OCI-LY7 (cell line): ENCODE measurements around the gene BEND3. TPM values are rescaled to one million over a fixed set of nuclear protein-coding genes. Genes with fewer than 3 reads are reported as not detected.

Experiments used
- BruUV-seq: library from RNA; stranded (reverse); fragments of 400-500 nt; replicated peaks from 2 replicates; lab custom pipeline; 2021; lab: Mats Ljungman, UMichigan
- CTCF ChIA-PET: fragments of 300-600 bp; sonication (Branson Sonifier 250); formaldehyde crosslinking; loops from one replicate; lab custom pipeline; 2022; ENCODE audit warnings: antibody characterized with exemption; ENCODE audit not compliant: unreplicated experiment; lab: Charles Lee
- POLR2A ChIA-PET: fragments of 300-600 bp; sonication (Branson Sonifier 250); formaldehyde crosslinking; loops from one replicate; lab custom pipeline; 2022; ENCODE audit warnings: antibody characterized with exemption; lab: Charles Lee
- DNase-seq: peaks from one replicate; pipeline ENCODE4 v3.0.0-alpha.2; 2015; ENCODE audit warnings: low spot score
- H2AFZ ChIP-seq: fragments of 200-600 bp; sonication (generic), shearing (Covaris generic); 2 replicates; pipeline ENCODE4 v1.6.1; 2014; ENCODE audit warnings: mild to moderate bottlenecking, antibody characterized with exemption, low read length, moderate library complexity
- H3K27ac ChIP-seq: fragments of 200-600 bp; sonication (generic); 2 replicates; pipeline ENCODE4 v1.5.1; 2014; ENCODE audit warnings: mixed run types, low read depth, mild to moderate bottlenecking, moderate library complexity, low read length, inconsistent platforms; ENCODE audit not compliant: poor library complexity, severe bottlenecking
- H3K36me3 ChIP-seq: fragments of 200-600 bp; sonication (generic); 2 replicates; pipeline ENCODE4 v1.6.1; 2014; ENCODE audit warnings: mild to moderate bottlenecking, antibody characterized with exemption, low read length, moderate library complexity, mixed read lengths; ENCODE audit not compliant: insufficient read depth
- H3K4me1 ChIP-seq: fragments of 200-600 bp; sonication (generic); 2 replicates; pipeline ENCODE4 v1.5.1; 2014; ENCODE audit warnings: mild to moderate bottlenecking, low read length; ENCODE audit not compliant: insufficient read depth, poor library complexity, severe bottlenecking
- H3K4me2 ChIP-seq: fragments of 200-600 bp; sonication (generic); 2 replicates; pipeline ENCODE4 v1.6.1; 2014; ENCODE audit warnings: mild to moderate bottlenecking, low read length
- H3K4me3 ChIP-seq: fragments of 200-600 bp; sonication (generic); 2 replicates; pipeline ENCODE4 v1.5.1; 2014; ENCODE audit warnings: mild to moderate bottlenecking, low read depth, low read length; ENCODE audit not compliant: poor library complexity, severe bottlenecking
- H3K79me2 ChIP-seq: fragments of 200-600 bp; sonication (generic); 2 replicates; pipeline ENCODE4 v1.6.1; 2016; ENCODE audit warnings: low read depth, mild to moderate bottlenecking, low read length, moderate library complexity, mixed read lengths; ENCODE audit not compliant: insufficient read depth
- H3K9me2 ChIP-seq: fragments of 200-600 bp; sonication (generic); 2 replicates; pipeline ENCODE4 v1.6.1; 2016; ENCODE audit warnings: mild to moderate bottlenecking, low read length, mixed read lengths; ENCODE audit not compliant: insufficient read depth
- H3K9me3 ChIP-seq: fragments of 200-600 bp; sonication (generic); 2 replicates; pipeline ENCODE4 v1.6.1; 2014; ENCODE audit warnings: mild to moderate bottlenecking, mixed run types, low read length, mixed read lengths
- H4K20me1 ChIP-seq: fragments of 200-600 bp; sonication (generic); 2 replicates; pipeline ENCODE4 v1.6.1; 2014; ENCODE audit warnings: mild to moderate bottlenecking, antibody characterized with exemption, low read length, moderate library complexity, mixed read lengths; ENCODE audit not compliant: insufficient read depth
- CTCF ChIP-seq: fragments of 200-600 bp; sonication (generic); conservative IDR thresholded peaks from 2 replicates; pipeline ENCODE4 v1.5.1; 2014; ENCODE audit warnings: mild to moderate bottlenecking, antibody characterized with exemption, low read length, moderate library complexity, mixed read lengths
- EZH2phosphoT487 ChIP-seq: fragments of 200-600 bp; sonication (generic); IDR thresholded peaks from 2 replicates; pipeline ENCODE4 v1.6.1; 2018; ENCODE audit warnings: low read depth, borderline replicate concordance, mild to moderate bottlenecking, mixed run types, antibody characterized with exemption, low read length, moderate library complexity, mixed read lengths
- intact Hi-C: fragments of 100-400 bp; cut with micrococcal nuclease; formaldehyde crosslinking; loops from one replicate; pipeline ENCODE4 v1.10.0; 2022; ENCODE audit not compliant: unreplicated experiment
- total RNA-seq, 2 experiments: library from RNA; depleted of rRNA in 1 of 2; stranded (reverse); fragments of >200 nt in 1 of 2; shearing (Covaris generic) in 1 of 2; gene quantifications; 2 replicates each; pipeline ENCODE4 v1.2.3, GENCODE V29; 2014 to 2022

The BEND3 gene
- total RNA-seq, 2 experiments from 2014 or later: 11.7 to 14.3 TPM

- intact Hi-C loops: no loop called here
- no peak overlapping the region for H3K4me2 ChIP-seq
- no peak overlapping the region for H3K27ac ChIP-seq
- no peak for TF ChIP-seq CTCF
- no peak for TF ChIP-seq EZH2phosphoT487
- H3K9me2 ChIP-seq: no peaks in the 10 kb centered on the region
- H3K36me3 ChIP-seq: no peaks in the 10 kb centered on the region
- H2AFZ ChIP-seq: no peak overlapping the region
- no peak for DNase-seq
- H3K9me3 ChIP-seq: no peaks in the 10 kb centered on the region
- CTCF ChIA-PET: no interaction called here
- peaks cover 16% of the 10 kb centered on the region for H3K4me1 ChIP-seq
- no TSS peak for BruUV-seq
- no peaks in the 10 kb centered on the region for H3K79me2 ChIP-seq
- no peaks in the 10 kb centered on the region for H4K20me1 ChIP-seq
- POLR2A ChIA-PET: interaction anchor here (0.7 to 2.0 kb wide), 2 partner anchors 10 to 252 kb away, joined by 4 to 5 read pairs; no protein-coding TSS in a partner anchor
- no peak overlapping the region for H3K4me3 ChIP-seq
Measured at GRCh38 chr6:107059606-107060005, 55.7 kb downstream of the BEND3 start.

GRCh38 chr6:107057679-107058078 is 57.6 kb downstream of the BEND3 start:
- H3K79me2 ChIP-seq: no peaks in the 10 kb centered on the region
- no peaks in the 10 kb centered on the region for H3K36me3 ChIP-seq
- no peak overlapping the region for H3K4me3 ChIP-seq
- BruUV-seq: no TSS peak
- POLR2A ChIA-PET: no interaction called here
- no peak overlapping the region for H2AFZ ChIP-seq
- no peak for TF ChIP-seq EZH2phosphoT487
- no peak for TF ChIP-seq CTCF
- no peaks in the 10 kb centered on the region for H4K20me1 ChIP-seq
- H3K9me2 ChIP-seq: no peaks in the 10 kb centered on the region
- H3K9me3 ChIP-seq: no peaks in the 10 kb centered on the region
- CTCF ChIA-PET: no interaction called here
- no peak overlapping the region for H3K4me2 ChIP-seq
- peaks cover 14% of the 10 kb centered on the region for H3K4me1 ChIP-seq
- no peak for DNase-seq
- no peak overlapping the region for H3K27ac ChIP-seq
- intact Hi-C loops: no loop called here

GRCh38 chr6:107056796-107057195 is 58.5 kb downstream of the BEND3 start:
- H3K9me2 ChIP-seq: no peaks in the 10 kb centered on the region
- no TSS peak for BruUV-seq
- no peaks in the 10 kb centered on the region; the same call in 1 of the 2 replicates for H3K36me3 ChIP-seq
- no peak overlapping the region for H3K4me3 ChIP-seq
- H3K4me1 ChIP-seq: peaks cover 11% of the 10 kb centered on the region
- no peak overlapping the region for H3K4me2 ChIP-seq
- ChIA-PET POLR2A (no interaction called here), CTCF (no interaction called here)
- no peaks in the 10 kb centered on the region for H3K79me2 ChIP-seq
- no peaks in the 10 kb centered on the region for H4K20me1 ChIP-seq
- intact Hi-C loops: no loop called here
- H3K27ac ChIP-seq: no peak overlapping the region
- no peaks in the 10 kb centered on the region for H3K9me3 ChIP-seq
- H2AFZ ChIP-seq: no peak overlapping the region
- DNase-seq: no peak
- TF ChIP-seq EZH2phosphoT487: no peak
- TF ChIP-seq CTCF: no peak
